ENCODE measurements around the gene C1orf94.

C1orf94 gene

GRCh38 chr1:34265396-34265795 is 88.7 kb downstream of the C1orf94 start:
- H3K4me3 ChIP-seq (replicated peaks; ENCODE audit: low read depth, low read length) = no peak overlapping the region
- DNase-seq (ENCODE audit: extremely low read depth, low read depth) = no peak
- no peak for TF ChIP-seq CTCF (IDR thresholded peaks at IDR 0.05; ENCODE audit: low read depth, low read length, missing control alignments)

GRCh38 chr1:34266127-34266951 is 89.6 kb downstream of the C1orf94 start:
- DNase-seq (ENCODE audit: extremely low read depth, low read depth) = no peak
- H3K4me3 ChIP-seq (replicated peaks; ENCODE audit: low read depth, low read length) = no peak overlapping the region
- no peak for TF ChIP-seq CTCF (IDR thresholded peaks at IDR 0.05; ENCODE audit: low read depth, low read length, missing control alignments)

GRCh38 chr1:34267326-34267725 is 90.6 kb downstream of the C1orf94 start:
- no peak for DNase-seq (ENCODE audit: extremely low read depth, low read depth)
- no peak overlapping the region for H3K4me3 ChIP-seq (replicated peaks; ENCODE audit: low read depth, low read length)
- no peak for TF ChIP-seq CTCF (IDR thresholded peaks at IDR 0.05; ENCODE audit: low read depth, low read length, missing control alignments)

- peak; percentile 61 for DNase-seq (ENCODE audit: extremely low read depth, low read depth)
- no peak for TF ChIP-seq CTCF (IDR thresholded peaks at IDR 0.05; ENCODE audit: low read depth, low read length, missing control alignments)
These were observed 91.7 kb downstream of the C1orf94 start for GRCh38 chr1:34268311-34268954.

More at GRCh38 chr1:34268311-34268954, 91.7 kb downstream of the C1orf94 start:
- H3K4me3 ChIP-seq (replicated peaks; ENCODE audit: low read depth, low read length) = no peak overlapping the region

Measured in HFF-Myc (cell line).